ENCODE measurements around the gene NKTR. TPM values are rescaled to one million over a fixed set of nuclear protein-coding genes. Genes with fewer than 3 reads are reported as not detected.
"Not testable (repeated sequence)": the region's sequence is repeated elsewhere in the genome, so short reads cannot be mapped to it uniquely, and the experiment has no call there.

The NKTR gene
- total RNA-seq, 3 donors from 2014 or later: 44.2 to 48.1 (median 46.7) TPM

- ATAC-seq: no peak
- peaks cover 3% of the 10 kb centered on the region for H3K9me3 Mint-ChIP-seq
- H3K36me3 Mint-ChIP-seq (ENCODE audit: insufficient read depth): peaks cover 7% of the 10 kb centered on the region
- no peak for DNase-seq
- H3K4me1 Mint-ChIP-seq (ENCODE audit: low read depth): peaks cover 36% of the 10 kb centered on the region
- no peaks in the 10 kb centered on the region for H3K27me3 Mint-ChIP-seq (ENCODE audit: low read depth)
- peak overlapping the region; percentile 89 for H3K4me3 Mint-ChIP-seq
These were observed 17.9 kb upstream of the NKTR start for GRCh38 chr3:42582474-42583070.

- Mint-ChIP-seq H3K4me3 (no peak overlapping the region), H3K27me3 (ENCODE audit: low read depth) (no peaks in the 10 kb centered on the region)
- DNase-seq: no peak
These were observed 11.9 kb upstream of the NKTR start for GRCh38 chr3:42588625-42589024.

DNA sequence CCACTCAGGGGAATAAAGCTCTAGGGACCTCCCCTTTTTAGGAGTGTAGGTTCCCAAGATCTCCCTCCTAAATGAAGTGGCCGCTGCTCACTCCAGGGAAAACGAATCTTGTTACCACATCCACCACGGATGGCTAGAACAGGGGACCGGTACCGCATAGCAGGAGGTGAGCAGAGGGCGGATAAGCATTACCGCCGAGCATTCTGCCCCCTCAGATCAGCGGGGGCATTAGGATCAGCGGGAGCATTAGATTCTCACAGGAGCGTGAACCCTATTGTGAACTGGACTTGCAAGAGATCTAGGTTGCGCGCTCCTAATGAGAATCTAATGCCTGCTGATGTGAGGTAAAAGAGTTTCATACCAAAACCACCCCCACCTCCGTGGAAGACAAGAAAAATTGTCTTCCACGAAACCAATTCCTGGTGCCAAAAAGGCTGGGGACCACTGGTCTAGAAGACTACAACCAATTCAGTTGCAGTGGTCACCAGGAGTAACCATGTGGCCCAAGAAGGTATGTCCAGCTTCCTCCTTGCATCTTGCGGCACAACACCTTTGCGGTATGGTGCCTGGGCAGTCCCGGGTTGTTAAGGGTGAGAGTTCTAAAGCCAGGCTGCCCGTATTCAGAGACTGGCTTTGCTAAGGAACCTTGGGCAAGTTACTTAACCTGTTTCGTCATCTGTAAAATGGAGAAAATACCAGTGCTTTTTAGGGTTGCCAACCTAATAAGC is 10.9 kb upstream of the NKTR start:
- DNase-seq (no peak), ATAC-seq (no peak)
- Mint-ChIP-seq H3K27me3 (ENCODE audit: low read depth) (no peaks in the 10 kb centered on the region), H3K4me1 (ENCODE audit: low read depth) (peaks cover 37% of the 10 kb centered on the region), H3K36me3 (ENCODE audit: insufficient read depth) (peaks cover 15% of the 10 kb centered on the region), H3K4me3 (peak overlapping the region; percentile 95), H3K9me3 (no peaks in the 10 kb centered on the region)

More at GRCh38 chr3:42588625-42589024, 11.9 kb upstream of the NKTR start:
- no peak for ATAC-seq
- Mint-ChIP-seq H3K9me3 (no peaks in the 10 kb centered on the region), H3K4me1 (ENCODE audit: low read depth) (peaks cover 29% of the 10 kb centered on the region), H3K36me3 (ENCODE audit: insufficient read depth) (peaks cover 7% of the 10 kb centered on the region)

GRCh38 chr3:42590989-42591756 is 9.3 kb upstream of the NKTR start:
- ATAC-seq (no peak), DNase-seq (no peak)
- no peaks in the 10 kb centered on the region for H3K27me3 Mint-ChIP-seq (ENCODE audit: low read depth)
- H3K4me3 Mint-ChIP-seq: peak overlapping the region; percentile 95
- peaks cover 37% of the 10 kb centered on the region for H3K4me1 Mint-ChIP-seq (ENCODE audit: low read depth)
- peaks cover 15% of the 10 kb centered on the region for H3K36me3 Mint-ChIP-seq (ENCODE audit: insufficient read depth)
- no peaks in the 10 kb centered on the region for H3K9me3 Mint-ChIP-seq

GRCh38 chr3:42591811-42592210 is 8.7 kb upstream of the NKTR start:
- H3K27me3 Mint-ChIP-seq (ENCODE audit: low read depth): no peaks in the 10 kb centered on the region
- DNase-seq: no peak
- peaks cover 37% of the 10 kb centered on the region for H3K4me1 Mint-ChIP-seq (ENCODE audit: low read depth)
- no peaks in the 10 kb centered on the region for H3K9me3 Mint-ChIP-seq
- H3K36me3 Mint-ChIP-seq (ENCODE audit: insufficient read depth): peaks cover 15% of the 10 kb centered on the region
- no peak for ATAC-seq
- H3K4me3 Mint-ChIP-seq: peak overlapping the region; percentile 95

- H3K27me3 Mint-ChIP-seq (ENCODE audit: low read depth): no peaks in the 10 kb centered on the region
- no peak overlapping the region for H3K4me3 Mint-ChIP-seq
- H3K4me1 Mint-ChIP-seq (ENCODE audit: low read depth): peaks cover 40% of the 10 kb centered on the region
- peaks cover 15% of the 10 kb centered on the region for H3K36me3 Mint-ChIP-seq (ENCODE audit: insufficient read depth)
- H3K9me3 Mint-ChIP-seq: no peaks in the 10 kb centered on the region
- ATAC-seq: no peak
- DNase-seq: no peak
These were observed 6.9 kb upstream of the NKTR start for GRCh38 chr3:42593635-42594034.

- ATAC-seq (no peak), DNase-seq (no peak)
- no peak overlapping the region for H3K4me3 Mint-ChIP-seq
- peaks cover 39% of the 10 kb centered on the region for H3K4me1 Mint-ChIP-seq (ENCODE audit: low read depth)
- H3K9me3 Mint-ChIP-seq: no peaks in the 10 kb centered on the region
- peaks cover 14% of the 10 kb centered on the region for H3K36me3 Mint-ChIP-seq (ENCODE audit: insufficient read depth)
- no peaks in the 10 kb centered on the region for H3K27me3 Mint-ChIP-seq (ENCODE audit: low read depth)
These were observed 4.8 kb upstream of the NKTR start for GRCh38 chr3:42595682-42596081.

- Mint-ChIP-seq H3K4me1 (ENCODE audit: low read depth) (peaks cover 34% of the 10 kb centered on the region), H3K36me3 (ENCODE audit: insufficient read depth) (peaks cover 15% of the 10 kb centered on the region)
- H3K9me3 Mint-ChIP-seq; ATAC-seq; DNase-seq; H3K27me3 Mint-ChIP-seq (ENCODE audit: low read depth); H3K4me3 Mint-ChIP-seq: not testable (repeated sequence)
These were observed 3.4 kb upstream of the NKTR start for GRCh38 chr3:42597098-42597497.

GRCh38 chr3:42600958-42601675 is 631 bp downstream of the NKTR start:
- Mint-ChIP-seq H3K36me3 (ENCODE audit: insufficient read depth) (peaks cover 17% of the 10 kb centered on the region), H3K9me3 (no peaks in the 10 kb centered on the region), H3K4me3 (peak overlapping the region; percentile 92), H3K4me1 (ENCODE audit: low read depth) (peaks cover 37% of the 10 kb centered on the region), H3K27me3 (ENCODE audit: low read depth) (no peaks in the 10 kb centered on the region)
- DNase-seq: peak; percentile 42
- ATAC-seq: peak; percentile 32 to 40

- no peak for ATAC-seq
- no peak for DNase-seq
- Mint-ChIP-seq H3K27me3 (ENCODE audit: low read depth) (no peaks in the 10 kb centered on the region), H3K4me3 (peak overlapping the region; percentile 92), H3K9me3 (no peaks in the 10 kb centered on the region), H3K4me1 (ENCODE audit: low read depth) (peaks cover 42% of the 10 kb centered on the region), H3K36me3 (ENCODE audit: insufficient read depth) (peaks cover 19% of the 10 kb centered on the region)
These were observed 1.6 kb downstream of the NKTR start for GRCh38 chr3:42601896-42602581.

- Mint-ChIP-seq H3K4me3 (no peak overlapping the region), H3K27me3 (ENCODE audit: low read depth) (no peaks in the 10 kb centered on the region)
These were observed 2.5 kb downstream of the NKTR start for GRCh38 chr3:42602961-42603360.

DNA sequence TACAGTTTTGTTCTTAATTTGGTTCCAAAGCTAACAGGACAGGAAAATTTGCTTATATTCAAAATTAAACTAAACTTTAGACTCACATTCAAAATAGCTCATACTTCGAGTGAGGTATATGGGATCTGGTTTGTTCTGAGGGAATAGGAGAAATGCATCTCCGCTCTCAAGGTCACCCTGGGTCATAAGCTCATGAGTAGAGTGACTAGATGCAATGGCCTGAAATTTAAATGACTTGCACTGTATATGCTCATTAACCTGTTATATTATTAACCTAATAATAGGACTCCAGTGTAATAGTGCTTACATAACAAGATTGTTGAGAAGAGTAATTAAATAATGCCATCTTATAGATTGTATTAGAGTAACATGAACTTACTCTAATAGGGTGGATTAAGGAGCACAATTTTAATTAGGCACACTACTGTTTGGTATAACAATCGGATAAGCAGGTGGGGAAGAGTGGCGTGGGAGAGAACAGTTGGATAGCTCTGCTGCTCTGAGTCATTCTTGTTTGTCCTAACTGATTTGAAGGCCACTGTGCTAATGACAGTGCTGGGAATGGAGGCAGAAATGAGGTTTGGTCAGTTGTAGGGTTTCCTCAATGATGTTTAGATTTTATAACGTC is 5.2 kb downstream of the NKTR start:
- Mint-ChIP-seq H3K9me3 (no peaks in the 10 kb centered on the region), H3K27me3 (ENCODE audit: low read depth) (no peaks in the 10 kb centered on the region), H3K36me3 (ENCODE audit: insufficient read depth) (peaks cover 31% of the 10 kb centered on the region), H3K4me3 (no peak overlapping the region), H3K4me1 (ENCODE audit: low read depth) (peaks cover 61% of the 10 kb centered on the region)
- ATAC-seq (no peak), DNase-seq (no peak)

More at GRCh38 chr3:42602961-42603360, 2.5 kb downstream of the NKTR start:
- DNase-seq (no peak), ATAC-seq (no peak)
- Mint-ChIP-seq H3K9me3 (no peaks in the 10 kb centered on the region), H3K36me3 (ENCODE audit: insufficient read depth) (peaks cover 24% of the 10 kb centered on the region), H3K4me1 (ENCODE audit: low read depth) (peaks cover 48% of the 10 kb centered on the region)

- H3K4me3 Mint-ChIP-seq: no peak overlapping the region
- H3K36me3 Mint-ChIP-seq (ENCODE audit: insufficient read depth): peaks cover 30% of the 10 kb centered on the region
- no peaks in the 10 kb centered on the region for H3K9me3 Mint-ChIP-seq
- H3K4me1 Mint-ChIP-seq (ENCODE audit: low read depth): peaks cover 74% of the 10 kb centered on the region
- no peaks in the 10 kb centered on the region for H3K27me3 Mint-ChIP-seq (ENCODE audit: low read depth)
- no peak for DNase-seq
- ATAC-seq: no peak
These were observed 8.1 kb downstream of the NKTR start for GRCh38 chr3:42608581-42608980.
